ENCODE results near the gene ABI1. TPM values are rescaled to one million over a fixed set of nuclear protein-coding genes. Genes with fewer than 3 reads are reported as not detected.

ABI1 gene
- total and polyA plus RNA-seq, 7 donors = 13.9 to 33.8 (median 29.7) TPM

GRCh38 chr10:26824015-26824690 is 36.6 kb downstream of the ABI1 start:
- TF ChIP-seq CTCF (IDR thresholded peaks at IDR 0.05) = no peak
- ATAC-seq (no peak), DNase-seq (no peak)
- no peaks in the 10 kb centered on the region for H3K9me3 ChIP-seq
- H3K27ac ChIP-seq = no peak overlapping the region
- intact Hi-C loops (cut with DNase I) = no loop called here
- H3K36me3 ChIP-seq (ENCODE audit: insufficient read depth in 1 of 2, low read depth in 1 of 2) = peaks cover 0 to 11% of the 10 kb centered on the region in 2 donors
- WGBS, 3 donors = 91 to 100% (median 96%) methylated on average over 1 of the region's 1 CpG
- no peak overlapping the region for H3K4me3 ChIP-seq
- no peaks in the 10 kb centered on the region for H3K27me3 ChIP-seq (ENCODE audit: insufficient read depth in 3 of 3, low read length in 2 of 3)
- H3K4me1 ChIP-seq = peaks cover 9% of the 10 kb centered on the region

GRCh38 chr10:26821699-26822570 is 38.8 kb downstream of the ABI1 start:
- no peak for TF ChIP-seq CTCF (IDR thresholded peaks at IDR 0.05)
- ATAC-seq (no peak), DNase-seq (no peak)
- peaks cover 13% of the 10 kb centered on the region for H3K4me1 ChIP-seq
- intact Hi-C loops (cut with DNase I) = no loop called here
- no peak overlapping the region for H3K27ac ChIP-seq
- H3K4me3 ChIP-seq = no peak overlapping the region
- H3K36me3 ChIP-seq (ENCODE audit: insufficient read depth in 1 of 2, low read depth in 1 of 2) = peaks cover 0 to 11% of the 10 kb centered on the region in 2 donors
- WGBS, 3 donors = 94 to 99% (median 97%) methylated on average over 3 of the region's 3 CpGs
- H3K9me3 ChIP-seq = no peaks in the 10 kb centered on the region
- H3K27me3 ChIP-seq (ENCODE audit: insufficient read depth in 3 of 3, low read length in 2 of 3) = no peaks in the 10 kb centered on the region

- Histone ChIP-seq H3K4me1 (peaks cover 11% of the 10 kb centered on the region), H3K27me3 (ENCODE audit: insufficient read depth in 3 of 3, low read length in 2 of 3) (no peaks in the 10 kb centered on the region), H3K36me3 (ENCODE audit: insufficient read depth in 1 of 2, low read depth in 1 of 2) (no peaks in the 10 kb centered on the region), H3K9me3 (no peaks in the 10 kb centered on the region), H3K27ac (no peak overlapping the region), H3K4me3 (no peak overlapping the region)
- ATAC-seq = no peak
- intact Hi-C loops (cut with DNase I) = no loop called here
- WGBS, 3 donors = 96 to 98% (median 97%) methylated on average over 2 of the region's 2 CpGs
- no peak for TF ChIP-seq CTCF (IDR thresholded peaks at IDR 0.05)
- no peak for DNase-seq
These were observed 45.3 kb downstream of the ABI1 start for GRCh38 chr10:26815500-26815899.

GRCh38 chr10:26810435-26811026 is 50.2 kb downstream of the ABI1 start:
- Histone ChIP-seq H3K4me1 (peaks cover 7% of the 10 kb centered on the region), H3K27me3 (ENCODE audit: insufficient read depth in 3 of 3, low read length in 2 of 3) (no peaks in the 10 kb centered on the region), H3K9me3 (no peaks in the 10 kb centered on the region), H3K4me3 (no peak overlapping the region), H3K36me3 (ENCODE audit: insufficient read depth in 1 of 2, low read depth in 1 of 2) (no peaks in the 10 kb centered on the region), H3K27ac (no peak overlapping the region)
- ATAC-seq (no peak), DNase-seq (no peak)
- TF ChIP-seq CTCF (IDR thresholded peaks at IDR 0.05) = no peak
- WGBS, 3 donors = 82 to 87% (median 85%) methylated on average over 7 of the region's 7 CpGs
- intact Hi-C loops (cut with DNase I) = no loop called here
